Caco-2 (cell line): Measurements from ENCODE around the gene HES2. TPM values are rescaled to one million over a fixed set of nuclear protein-coding genes. Genes with fewer than 3 reads are reported as not detected.
A peak's percentile ranks its signal among the peaks of the same experiment; 100 is the strongest.

Source experiments
- BruUV-seq: library from RNA; stranded (reverse); fragments of 400-500 nt; replicated peaks from 2 replicates; lab custom pipeline; 2021; lab: Mats Ljungman, UMichigan
- CTCF ChIA-PET: fragments of 300-600 bp; sonication (Branson Sonifier 250); formaldehyde crosslinking; loops from one replicate; lab custom pipeline; 2022; ENCODE audit warnings: antibody characterized with exemption; lab: Charles Lee
- POLR2A ChIA-PET: fragments of 300-600 bp; sonication (Branson Sonifier 250); formaldehyde crosslinking; loops from one replicate; lab custom pipeline; 2022; ENCODE audit warnings: antibody characterized with exemption; lab: Charles Lee
- DNase-seq, 2 experiments: peaks; one replicate each; pipeline versions ENCODE4 v3.0.0 to v3.0.0-alpha.2; 2020 to 2022
- H3K27me3 ChIP-seq: replicated peaks from 2 replicates; pipeline ENCODE4 v1.6.0; 2011; ENCODE audit warnings: low read length; ENCODE audit not compliant: control insufficient read depth, insufficient read depth
- H3K36me3 ChIP-seq: 2 replicates; pipeline ENCODE4 v1.5.1; 2011; ENCODE audit warnings: low read length; ENCODE audit not compliant: control insufficient read depth, insufficient read depth
- H3K4me1 ChIP-seq: fragments of 250-450 bp; sonication (Bioruptor Pico); 2 replicates; pipeline ENCODE4 v1.5.1; 2020; ENCODE audit warnings: mild to moderate bottlenecking
- H3K4me3 ChIP-seq: 2 replicates; pipeline ENCODE4 v1.5.1; 2011; ENCODE audit warnings: low read depth, mild to moderate bottlenecking, control low read depth, low read length
- H3K9me3 ChIP-seq: fragments of 250-450 bp; sonication (Bioruptor Pico); 2 replicates; pipeline ENCODE4 v1.5.1; 2020; ENCODE audit warnings: mild to moderate bottlenecking, moderate library complexity
- H3K27ac Mint-ChIP-seq: one replicate; pipeline ENCODE4 v1.8.0; 2022; ENCODE audit warnings: mixed read lengths; ENCODE audit not compliant: unreplicated experiment
- H3K27me3 Mint-ChIP-seq: one replicate; pipeline ENCODE4 v1.8.0; 2022; ENCODE audit warnings: mixed read lengths; ENCODE audit not compliant: insufficient read depth, unreplicated experiment
- H3K36me3 Mint-ChIP-seq: one replicate; pipeline ENCODE4 v1.8.0; 2022; ENCODE audit warnings: mild to moderate bottlenecking, mixed read lengths; ENCODE audit not compliant: insufficient read depth, unreplicated experiment
- H3K4me1 Mint-ChIP-seq: one replicate; pipeline ENCODE4 v1.8.0; 2022; ENCODE audit warnings: low read depth, mixed read lengths; ENCODE audit not compliant: unreplicated experiment
- H3K4me3 Mint-ChIP-seq: one replicate; pipeline ENCODE4 v1.8.0; 2022; ENCODE audit warnings: mild to moderate bottlenecking, moderate library complexity, mixed read lengths; ENCODE audit not compliant: unreplicated experiment
- H3K9me3 Mint-ChIP-seq: one replicate; pipeline ENCODE4 v1.8.0; 2022; ENCODE audit warnings: mixed read lengths; ENCODE audit not compliant: unreplicated experiment
- CTCF ChIP-seq, 2 experiments: fragments of 200-600 bp in 1 of 2; IDR thresholded peaks; 1 replicate in 1 of 2; 2 replicates in 1 of 2; pipeline versions ENCODE4 v1.5.1 to v1.8.0; 2011 to 2022; ENCODE audit warnings: antibody characterized with exemption in 1 of 2, control low read depth in 1 of 2, inconsistent platforms in 1 of 2, low read depth in 1 of 2, low read length in 1 of 2, mild to moderate bottlenecking in 1 of 2, moderate library complexity in 1 of 2; ENCODE audit not compliant: insufficient read depth in 1 of 2, severe bottlenecking in 1 of 2, unreplicated experiment in 1 of 2
- intact Hi-C: fragments of 100-400 bp; cut with micrococcal nuclease; formaldehyde crosslinking; loops from one replicate; pipeline ENCODE4 v1.10.0; 2022; ENCODE audit not compliant: unreplicated experiment
- total RNA-seq: library from RNA; stranded (reverse); gene quantifications from 2 replicates; pipeline ENCODE4 v1.2.3, GENCODE V29; 2022

Gene HES2
- total RNA-seq, 1 experiment from 2014 or later: 0.91 TPM

GRCh38 chr1:6424619-6425593, 5.2 kb upstream of the HES2 start, which contains the start of gene ESPN:
ESPN (plus strand) TSS chr1:6424776; CDS start chr1:6424956, 180 bp downstream.
- CTCF ChIA-PET: interaction anchor here (0.6 to 0.7 kb wide), 2 partner anchors 13 to 61 kb away, joined by 5 to 11 read pairs; no protein-coding TSS in a partner anchor
- BruUV-seq: no TSS peak

GRCh38 chr1:6424000-6424565, 4.4 kb upstream of the HES2 start:
- Histone ChIP-seq H3K9me3 (no peaks in the 10 kb centered on the region), H3K36me3 (no peaks in the 10 kb centered on the region), H3K27me3 (peaks cover 1% of the 10 kb centered on the region), H3K4me3 (peak overlapping the region; percentile 24), H3K4me1 (peaks cover 21% of the 10 kb centered on the region)
- ChIA-PET POLR2A (no interaction called here), CTCF (interaction anchor here (1.0 to 1.7 kb wide), 9 partner anchors 9 to 70 kb away, joined by 3 to 39 read pairs (median 4); partner anchors contain the start of genes ACOT7 and PLEKHG5)
- intact Hi-C loops: loop anchor here (1.0 to 2.0 kb wide), 2 partner anchors 15 to 65 kb away; no protein-coding TSS in a partner anchor
- Mint-ChIP-seq H3K9me3 (no peaks in the 10 kb centered on the region), H3K27me3 (peaks cover 7% of the 10 kb centered on the region), H3K4me3 (peak overlapping the region; percentile 69), H3K36me3 (no peaks in the 10 kb centered on the region), H3K4me1 (no peaks in the 10 kb centered on the region), H3K27ac (no peak overlapping the region)
- no TSS peak for BruUV-seq
- DNase-seq: peak in 1 of 2 experiments; percentile 37
- TF ChIP-seq CTCF (IDR thresholded peaks at IDR 0.05; ENCODE audit: insufficient read depth in 1 of 2, low read depth in 1 of 2, low read length in 1 of 2, severe bottlenecking in 1 of 2, unreplicated experiment in 1 of 2): no peak

More at GRCh38 chr1:6424619-6425593, 5.2 kb upstream of the HES2 start, which contains the start of gene ESPN:
- TF ChIP-seq CTCF (IDR thresholded peaks at IDR 0.05; ENCODE audit: insufficient read depth in 1 of 2, low read depth in 1 of 2, low read length in 1 of 2, severe bottlenecking in 1 of 2, unreplicated experiment in 1 of 2): no peak
- Mint-ChIP-seq H3K9me3 (no peaks in the 10 kb centered on the region), H3K4me1 (no peaks in the 10 kb centered on the region), H3K36me3 (no peaks in the 10 kb centered on the region), H3K27me3 (peaks cover 7% of the 10 kb centered on the region), H3K4me3 (peak within 1 kb of the TSS; percentile 69), H3K27ac (no peak within 1 kb of the TSS)
- intact Hi-C loops: no loop called here
- H3K9me3 ChIP-seq: no peaks in the 10 kb centered on the region
- H3K27me3 ChIP-seq: peaks cover 1% of the 10 kb centered on the region
- H3K36me3 ChIP-seq: no peaks in the 10 kb centered on the region
- H3K4me3 ChIP-seq: peak within 1 kb of the TSS; percentile 27
- DNase-seq: peak in 1 of 2 experiments; percentile 27
- POLR2A ChIA-PET: no interaction called here
- H3K4me1 ChIP-seq: peaks cover 20% of the 10 kb centered on the region
